HG03097 (cell line): ENCODE results near the gene BPGM.
"Not testable (repeated sequence)": the region's sequence is repeated elsewhere in the genome, so short reads cannot be mapped to it uniquely, and the experiment has no call there.

ENCODE experiments used
- ATAC-seq: cut with Tn5 transposase; IDR thresholded peaks from one replicate; pipeline ENCODE4 v1.9.1; 2021; ENCODE audit not compliant: unreplicated experiment, low FRiP score

BPGM gene

GRCh38 chr7:134662166-134662870 lies 15.7 kb downstream of the BPGM start:
- ATAC-seq = no peak

DNA sequence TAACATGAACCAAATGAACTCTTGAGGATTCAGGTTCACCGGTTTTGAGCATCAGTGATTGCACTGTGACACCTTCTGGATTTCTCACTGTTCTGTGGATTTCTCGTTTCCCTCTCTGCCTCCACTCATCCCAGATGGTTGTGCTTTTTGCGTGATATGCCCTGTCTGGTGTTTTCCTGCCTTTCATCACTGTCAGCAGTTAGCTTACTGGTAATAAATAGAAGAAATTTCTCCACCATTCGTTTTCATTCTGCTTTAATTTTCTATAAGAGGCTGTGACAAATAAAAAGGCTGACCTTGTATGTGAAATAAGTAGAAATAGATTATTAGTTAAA lies 16.2 kb downstream of the BPGM start:
- no peak for ATAC-seq

DNA sequence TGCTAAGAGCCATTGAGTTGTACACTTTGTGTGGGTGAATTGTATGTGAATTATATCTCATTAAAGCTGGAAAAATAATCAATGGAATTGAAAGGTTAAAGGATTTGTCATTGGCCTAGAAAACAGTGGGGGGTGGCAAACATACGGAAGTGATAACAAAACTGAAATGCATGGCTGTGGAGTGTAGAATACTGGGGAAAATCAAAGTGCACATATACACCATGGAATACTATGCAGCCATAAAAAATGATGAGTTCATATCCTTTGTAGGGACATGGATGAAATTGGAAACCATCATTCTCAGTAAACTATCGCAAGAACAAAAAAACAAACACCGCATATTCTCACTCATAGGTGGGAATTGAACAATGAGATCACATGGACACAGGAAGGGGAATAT lies 18.4 kb downstream of the BPGM start:
- ATAC-seq = not testable (repeated sequence)

- ATAC-seq = no peak
Observed at GRCh38 chr7:134667899-134668298, 21.2 kb downstream of the BPGM start.

DNA sequence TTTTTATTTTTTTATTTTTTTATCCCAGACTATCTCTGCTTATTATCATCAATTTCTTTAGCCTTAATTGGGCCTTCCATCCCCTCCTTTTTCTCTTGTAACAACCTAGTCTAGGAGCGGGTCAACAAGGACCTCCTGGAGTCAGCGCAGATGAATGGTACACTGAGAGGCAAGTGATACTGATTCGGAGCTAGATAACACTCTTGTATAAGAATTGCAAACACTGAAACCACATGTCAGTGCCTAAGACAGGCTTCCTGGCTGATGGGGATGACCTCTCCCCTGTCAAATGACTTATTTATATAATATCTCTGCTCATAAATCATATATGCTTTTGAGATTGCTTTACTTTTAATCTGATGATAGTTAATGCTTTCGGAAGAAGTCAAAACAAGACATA lies 22.7 kb downstream of the BPGM start:
- ATAC-seq = no peak

- peak; percentile 80 for ATAC-seq
Observed at GRCh38 chr7:134669845-134670373, 23.3 kb downstream of the BPGM start.

DNA sequence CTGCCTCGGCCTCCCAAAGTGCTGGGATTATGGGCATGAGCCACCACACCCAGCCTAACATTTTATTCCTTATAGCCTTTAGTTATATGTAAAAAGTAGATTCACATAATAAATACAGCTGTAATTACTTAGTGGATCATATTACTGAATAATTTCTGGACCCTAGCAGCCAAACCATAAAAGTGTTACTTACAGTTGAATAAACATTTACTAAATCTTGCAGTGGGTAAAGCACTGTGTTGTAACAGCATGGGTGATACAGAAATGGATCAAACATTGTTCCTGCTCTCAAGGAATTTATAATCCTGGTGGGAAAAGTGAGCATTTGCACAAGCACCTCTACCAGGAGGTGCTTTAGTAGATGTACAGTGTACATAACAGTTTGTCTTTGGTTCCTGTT lies 25.0 kb downstream of the BPGM start:
- no peak for ATAC-seq

GRCh38 chr7:134674424-134674823 lies 27.8 kb downstream of the BPGM start:
- ATAC-seq = no peak

DNA sequence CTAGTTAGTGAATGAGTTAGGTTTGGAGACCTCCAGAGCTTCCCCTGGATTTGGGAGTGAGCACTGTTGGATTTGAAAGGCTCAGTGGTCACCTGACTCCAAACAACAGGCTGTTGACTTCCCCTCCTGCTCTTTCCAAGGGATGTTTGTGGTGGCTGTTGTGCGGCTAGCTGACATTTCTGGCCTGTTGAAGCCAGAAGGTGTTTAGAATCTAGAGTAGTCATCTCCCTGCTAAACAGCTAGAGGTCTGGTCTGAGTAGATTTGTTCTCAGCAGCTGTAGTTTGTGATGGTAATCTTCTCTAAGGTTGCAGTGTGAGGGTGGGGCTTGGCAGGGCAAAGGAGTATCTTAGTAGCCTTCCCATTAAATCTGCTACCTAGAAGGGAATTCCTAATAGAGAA lies 30.1 kb downstream of the BPGM start:
- ATAC-seq = no peak

GRCh38 chr7:134678115-134678514 lies 31.5 kb downstream of the BPGM start:
- ATAC-seq = no peak

GRCh38 chr7:134679006-134679405 lies 32.4 kb downstream of the BPGM start:
- no peak for ATAC-seq

DNA sequence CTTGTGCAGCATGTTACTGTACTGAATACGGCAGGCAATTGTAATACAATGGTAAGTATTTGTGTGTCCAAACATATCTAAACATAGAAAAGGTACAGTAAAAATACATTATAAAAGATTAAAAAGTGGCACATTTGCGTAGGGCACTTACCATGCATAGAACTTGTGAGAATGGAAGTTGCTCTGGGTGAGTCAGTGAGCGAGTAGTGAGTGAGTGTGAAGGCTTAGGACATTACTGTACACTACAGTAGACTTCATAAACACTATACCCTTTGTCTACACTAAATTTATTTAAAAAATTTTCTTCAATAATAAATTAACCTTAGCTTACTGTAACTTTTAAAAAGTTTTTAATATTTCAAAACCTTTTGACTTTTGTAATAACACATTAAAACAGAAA lies 37.5 kb downstream of the BPGM start:
- ATAC-seq = no peak

DNA sequence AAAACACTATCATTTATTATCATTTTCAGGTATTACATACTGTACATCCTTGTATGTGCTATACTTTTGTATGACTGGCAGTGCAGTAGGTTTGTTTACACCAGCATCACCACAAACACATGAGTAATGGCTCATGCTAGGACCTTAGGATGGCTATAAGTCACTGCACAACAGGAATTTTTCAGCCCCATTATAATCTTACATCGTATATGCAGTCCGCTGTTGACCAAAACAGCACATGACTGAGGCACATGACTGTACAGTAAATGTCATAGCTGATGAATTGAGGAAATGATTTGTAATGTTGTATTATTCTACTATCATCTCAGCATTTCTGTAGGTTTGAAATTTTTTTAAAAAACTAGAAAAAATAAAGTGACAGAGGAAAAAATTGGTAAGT lies 38.6 kb downstream of the BPGM start:
- no peak for ATAC-seq

DNA sequence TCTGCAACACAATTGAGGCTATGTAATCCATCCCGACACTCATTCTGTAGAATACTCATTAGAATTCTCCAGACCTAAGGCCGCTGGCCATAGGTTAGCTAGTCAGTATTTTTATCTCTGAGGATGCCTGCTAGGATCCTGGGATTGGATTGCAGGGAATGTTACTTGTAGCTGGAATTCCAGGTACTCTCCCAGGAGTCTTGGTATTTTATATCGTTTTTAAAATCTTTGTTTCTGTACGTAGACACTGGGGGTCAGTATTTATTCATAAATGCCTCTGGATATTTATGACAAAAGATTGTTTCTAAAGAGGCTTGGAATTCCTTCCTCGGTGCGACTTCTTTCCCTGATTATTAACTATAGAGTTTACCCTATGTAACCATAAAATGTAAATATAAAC lies 40.1 kb downstream of the BPGM start:
- ATAC-seq = no peak

- ATAC-seq = not testable (repeated sequence)
Observed at GRCh38 chr7:134689550-134689949, 42.9 kb downstream of the BPGM start.

GRCh38 chr7:134690016-134690415 lies 43.4 kb downstream of the BPGM start:
- no peak for ATAC-seq

- no peak for ATAC-seq
Observed at GRCh38 chr7:134690614-134691504, 44.2 kb downstream of the BPGM start.

- no peak for ATAC-seq
Observed at GRCh38 chr7:134691546-134692343, 45.1 kb downstream of the BPGM start.

- ATAC-seq = no peak
Observed at GRCh38 chr7:134692344-134692705, 45.7 kb downstream of the BPGM start.

GRCh38 chr7:134693256-134693655 lies 46.6 kb downstream of the BPGM start:
- no peak for ATAC-seq

GRCh38 chr7:134694299-134694698 lies 47.6 kb downstream of the BPGM start:
- ATAC-seq = no peak
